GM23248 (cell line): Measurements from ENCODE around the gene GPR132. TPM values are rescaled to one million over a fixed set of nuclear protein-coding genes. Genes with fewer than 3 reads are reported as not detected.

Experiments used
- DNase-seq: peaks from one replicate; pipeline ENCODE4 v3.0.0-alpha.2; 2015
- H2AFZ ChIP-seq: fragments of 200-600 bp; sonication (generic); 2 replicates; pipeline ENCODE4 v1.6.1; 2016; ENCODE audit warnings: antibody characterized with exemption
- H3F3A ChIP-seq: fragments of 200-600 bp; sonication (generic); 2 replicates; pipeline ENCODE4 v1.6.1; 2016; ENCODE audit warnings: mild to moderate bottlenecking, antibody characterized with exemption, mixed run types; ENCODE audit not compliant: insufficient read depth
- H3K27ac ChIP-seq: fragments of 200-600 bp; sonication (generic); 2 replicates; pipeline ENCODE4 v1.5.1; 2016; ENCODE audit warnings: mild to moderate bottlenecking
- H3K27me3 ChIP-seq: fragments of 200-600 bp; sonication (generic); replicated peaks from 2 replicates; pipeline ENCODE4 v1.6.1; 2016; ENCODE audit warnings: mild to moderate bottlenecking; ENCODE audit not compliant: insufficient read depth
- H3K36me3 ChIP-seq: fragments of 200-600 bp; sonication (generic); 2 replicates; pipeline ENCODE4 v1.6.1; 2016; ENCODE audit warnings: low read depth, mild to moderate bottlenecking
- H3K4me1 ChIP-seq: fragments of 200-600 bp; sonication (generic); 2 replicates; pipeline ENCODE4 v1.6.1; 2016; ENCODE audit warnings: mild to moderate bottlenecking; ENCODE audit not compliant: insufficient read depth
- H3K4me2 ChIP-seq: fragments of 200-600 bp; sonication (generic); one replicate; pipeline ENCODE4 v1.6.1; 2016; ENCODE audit warnings: mild to moderate bottlenecking; ENCODE audit not compliant: unreplicated experiment
- H3K4me3 ChIP-seq: fragments of 200-600 bp; sonication (generic); 2 replicates; pipeline ENCODE4 v1.5.1; 2016; ENCODE audit warnings: mild to moderate bottlenecking
- H3K79me2 ChIP-seq: fragments of 200-600 bp; sonication (generic); 2 replicates; pipeline ENCODE4 v1.6.1; 2016; ENCODE audit warnings: mild to moderate bottlenecking; ENCODE audit not compliant: insufficient read depth
- H3K9ac ChIP-seq: fragments of 200-600 bp; sonication (generic); 2 replicates; pipeline ENCODE4 v1.6.1; 2016; ENCODE audit warnings: mild to moderate bottlenecking
- H3K9me2 ChIP-seq: fragments of 200-600 bp; sonication (generic); 2 replicates; pipeline ENCODE4 v1.6.1; 2016; ENCODE audit warnings: mixed run types, mild to moderate bottlenecking, moderate library complexity; ENCODE audit not compliant: insufficient read depth
- H3K9me3 ChIP-seq: fragments of 200-600 bp; sonication (generic); one replicate; pipeline ENCODE4 v1.6.1; 2017; ENCODE audit warnings: low read depth
- H4K20me1 ChIP-seq: fragments of 200-600 bp; sonication (generic); 2 replicates; pipeline ENCODE4 v1.6.0; 2016; ENCODE audit not compliant: insufficient read depth
- EZH2 ChIP-seq: fragments of 200-600 bp; sonication (generic); IDR thresholded peaks from 2 replicates; pipeline ENCODE4 v1.6.1; 2018; ENCODE audit warnings: antibody characterized with exemption, mild to moderate bottlenecking; ENCODE audit not compliant: insufficient read depth, poor library complexity, severe bottlenecking
- EZH2phosphoT487 ChIP-seq: fragments of 200-600 bp; sonication (generic); IDR thresholded peaks from 2 replicates; pipeline ENCODE4 v1.6.1; 2018; ENCODE audit warnings: antibody characterized with exemption, moderate library complexity, mild to moderate bottlenecking, low read depth; ENCODE audit not compliant: insufficient read depth
- WGBS, 2 experiments: methylation state at CpG; one replicate each; pipeline ENCODE4 v1.1.6; 2015 to 2017; ENCODE audit warnings: low lambda C conversion rate in 2 of 2, low coverage in 1 of 2; ENCODE audit errors: missing lambda C conversion rate in 2 of 2; 5-methylcytosine and 5-hydroxymethylcytosine counted together
- in situ Hi-C: fragments of 300-500 bp; cut with MboI; formaldehyde crosslinking; loops from 2 replicates; pipeline ENCODE4 v1.15.0; 2020
- polyA plus RNA-seq: library from polyadenylated mRNA; unstranded; fragments of >200 nt; fragmentation: Nextera tagmentation; extraction: Ambion mirVana; gene quantifications from 2 replicates; pipeline ENCODE4 v1.2.1, GENCODE V29; 2016
- total RNA-seq: library from RNA; depleted of rRNA; stranded (reverse); fragments of >200 nt; shearing (Covaris generic); gene quantifications from 2 replicates; pipeline ENCODE4 v1.2.3, GENCODE V29; 2014

The GPR132 gene
- total and polyA plus RNA-seq, 2 experiments from 2014 or later = not detected

DNA sequence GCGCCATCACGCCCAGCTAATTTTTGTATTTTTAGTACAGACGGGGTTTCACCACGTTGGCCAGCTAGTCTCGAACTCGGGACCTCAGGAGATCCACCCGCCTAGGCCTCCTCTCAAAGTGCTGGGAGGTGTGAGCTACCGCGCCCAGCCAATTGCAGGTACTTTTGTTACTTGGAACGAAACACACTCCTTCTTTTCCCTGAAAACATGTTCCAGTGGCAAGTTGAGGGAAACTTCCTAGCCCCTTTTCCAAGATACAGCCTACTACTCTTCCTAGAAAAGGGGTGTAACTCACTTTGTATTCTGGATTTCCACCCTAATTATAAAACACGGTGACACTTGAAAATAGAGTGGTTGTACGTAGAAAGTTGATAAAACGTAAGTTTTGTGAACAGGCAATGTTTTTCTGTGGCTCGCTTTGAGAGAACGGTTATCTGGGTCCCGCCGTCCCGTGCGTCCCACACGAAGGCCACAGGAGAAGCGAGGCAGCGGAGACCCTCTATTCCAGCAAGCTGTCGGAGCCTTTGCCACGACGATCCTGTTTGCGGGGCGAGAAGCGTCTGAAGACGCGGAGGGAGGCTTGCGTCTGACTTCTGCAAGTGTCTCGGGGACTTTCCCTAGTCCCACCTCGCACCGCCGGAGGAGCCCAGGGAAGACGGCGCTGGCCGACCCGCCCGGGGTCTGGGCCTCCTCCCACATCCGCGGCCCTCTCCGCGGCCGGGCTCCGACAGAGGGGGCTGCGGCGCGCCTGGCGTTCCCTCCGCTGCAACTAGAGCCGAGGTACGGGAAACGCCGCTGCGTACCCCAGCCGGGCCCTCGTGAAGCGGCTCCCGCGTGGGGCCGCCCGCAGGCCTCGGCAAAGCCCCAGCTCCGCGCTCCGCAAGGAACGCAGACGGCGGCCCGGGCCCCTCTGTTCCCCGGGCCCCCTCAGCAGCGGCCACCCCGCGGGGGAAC is 45.1 kb downstream of the GPR132 start:
- no peaks in the 10 kb centered on the region for H3K9me3 ChIP-seq
- H3K27me3 ChIP-seq = no peaks in the 10 kb centered on the region
- WGBS, 2 experiments = 3% methylated on average over 62 to 63 of the region's 75 CpGs
- in situ Hi-C loops = no loop called here
- peak overlapping the region; percentile 84 for H3K4me2 ChIP-seq
- peaks cover 39% of the 10 kb centered on the region for H3F3A ChIP-seq
- DNase-seq = peak; percentile 73
- peaks cover 69% of the 10 kb centered on the region for H3K79me2 ChIP-seq
- no peak for TF ChIP-seq EZH2phosphoT487
- TF ChIP-seq EZH2 = no peak
- peaks cover 35% of the 10 kb centered on the region for H3K4me1 ChIP-seq
- H4K20me1 ChIP-seq = no peaks in the 10 kb centered on the region
- peak overlapping the region; percentile 68 for H2AFZ ChIP-seq
- H3K9ac ChIP-seq = peak overlapping the region; percentile 87
- H3K27ac ChIP-seq = peak overlapping the region; percentile 62
- H3K4me3 ChIP-seq = peak overlapping the region; percentile 79
- no peaks in the 10 kb centered on the region for H3K36me3 ChIP-seq
- no peaks in the 10 kb centered on the region for H3K9me2 ChIP-seq

DNA sequence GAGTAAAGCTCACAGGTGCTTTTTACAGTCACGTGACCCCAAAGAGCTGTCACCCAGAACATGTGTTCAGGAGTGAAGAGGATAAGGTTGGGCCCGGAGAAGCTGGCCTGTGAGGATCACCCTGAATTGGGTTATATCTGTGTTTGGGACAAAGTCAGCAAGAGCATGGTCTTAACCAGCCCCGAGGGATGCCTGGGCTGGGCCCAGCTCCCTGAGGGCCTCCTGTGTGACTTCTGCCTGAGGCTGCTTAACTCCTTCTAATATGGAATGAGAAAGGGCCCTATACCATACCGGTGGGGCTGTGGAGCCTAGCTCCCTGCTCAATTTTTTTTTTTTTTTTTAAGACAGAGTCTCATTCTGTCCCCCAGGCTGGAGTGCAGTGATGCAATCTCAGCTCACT is 46.8 kb downstream of the GPR132 start:
- no peaks in the 10 kb centered on the region for H3K27me3 ChIP-seq
- no peaks in the 10 kb centered on the region for H3K9me2 ChIP-seq
- H3F3A ChIP-seq = peaks cover 25% of the 10 kb centered on the region
- in situ Hi-C loops = no loop called here
- H3K9me3 ChIP-seq = no peaks in the 10 kb centered on the region
- no peak overlapping the region for H3K27ac ChIP-seq
- H3K4me1 ChIP-seq = peaks cover 21% of the 10 kb centered on the region
- H3K79me2 ChIP-seq = peaks cover 87% of the 10 kb centered on the region
- no peak for TF ChIP-seq EZH2
- TF ChIP-seq EZH2phosphoT487 = no peak
- no peak overlapping the region for H3K4me2 ChIP-seq
- H3K9ac ChIP-seq = no peak overlapping the region; the same call in 1 of the 2 replicates
- DNase-seq = no peak
- no peak overlapping the region for H3K4me3 ChIP-seq
- WGBS, 2 experiments = 84 to 86% methylated on average over 4 of the region's 4 CpGs
- H3K36me3 ChIP-seq = no peaks in the 10 kb centered on the region
- no peaks in the 10 kb centered on the region for H4K20me1 ChIP-seq
- no peak overlapping the region for H2AFZ ChIP-seq

DNA sequence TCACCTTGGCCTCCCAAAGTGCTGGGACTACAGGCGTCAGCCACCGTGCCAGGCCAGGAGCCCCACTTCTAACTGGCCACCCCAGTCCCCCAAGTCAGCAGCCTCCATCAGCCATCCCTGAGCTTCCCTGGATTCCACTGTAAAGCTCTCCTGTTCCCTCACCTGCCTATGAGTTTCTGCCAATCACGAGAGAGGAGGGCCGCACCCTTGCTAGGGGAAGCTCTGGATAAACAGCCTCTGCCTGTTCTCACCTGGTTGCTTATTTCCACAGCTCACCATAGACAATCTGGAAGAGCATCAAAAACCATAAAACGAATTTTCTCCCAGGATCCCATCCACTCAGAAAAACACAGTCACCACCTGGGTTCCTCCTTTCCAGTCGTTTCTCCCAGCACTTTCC is 49.3 kb downstream of the GPR132 start:
- Histone ChIP-seq H3K79me2 (peaks cover 99% of the 10 kb centered on the region), H3K9ac (no peak overlapping the region), H3K27me3 (no peaks in the 10 kb centered on the region), H3K4me2 (no peak overlapping the region), H3F3A (peaks cover 7% of the 10 kb centered on the region; the same call in 1 of the 2 replicates), H3K9me2 (no peaks in the 10 kb centered on the region), H3K27ac (no peak overlapping the region), H3K9me3 (no peaks in the 10 kb centered on the region), H4K20me1 (no peaks in the 10 kb centered on the region), H3K36me3 (no peaks in the 10 kb centered on the region), H3K4me1 (peaks cover 7% of the 10 kb centered on the region; the same call in 1 of the 2 replicates), H2AFZ (no peak overlapping the region), H3K4me3 (no peak overlapping the region)
- no peak for DNase-seq
- TF ChIP-seq EZH2phosphoT487 (no peak), EZH2 (no peak)
- in situ Hi-C loops = no loop called here
- 76% methylated on average over 6 of the region's 6 CpGs for WGBS, 2 experiments

DNA sequence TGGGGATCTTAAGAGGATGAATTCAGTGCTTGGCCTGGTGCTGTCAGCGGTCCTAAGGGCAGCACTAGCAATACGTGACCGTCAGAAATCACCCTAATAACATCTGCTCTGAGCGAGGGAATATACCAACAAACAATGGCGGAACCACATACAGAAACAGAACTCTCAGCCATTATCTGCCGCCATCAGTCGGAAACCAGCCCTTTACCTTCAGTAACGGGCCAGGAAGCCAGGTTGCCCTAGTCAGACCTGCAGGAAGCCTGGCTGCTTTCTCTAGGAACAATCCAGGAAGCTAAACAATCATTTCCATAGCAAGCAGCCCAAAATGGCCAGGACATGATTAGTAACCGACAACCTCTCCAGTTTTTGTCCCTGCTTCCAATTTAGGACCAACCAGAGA is 50.0 kb downstream of the GPR132 start:
- Histone ChIP-seq H3K9ac (no peak overlapping the region), H3F3A (peaks cover 7% of the 10 kb centered on the region; the same call in 1 of the 2 replicates), H3K27me3 (no peaks in the 10 kb centered on the region), H3K36me3 (peaks cover 4% of the 10 kb centered on the region; the same call in 1 of the 2 replicates), H4K20me1 (no peaks in the 10 kb centered on the region), H3K9me3 (no peaks in the 10 kb centered on the region), H3K9me2 (no peaks in the 10 kb centered on the region), H3K79me2 (peaks cover 100% of the 10 kb centered on the region), H3K4me1 (peaks cover 7% of the 10 kb centered on the region; the same call in 1 of the 2 replicates), H2AFZ (no peak overlapping the region), H3K4me3 (no peak overlapping the region), H3K27ac (no peak overlapping the region), H3K4me2 (no peak overlapping the region)
- in situ Hi-C loops = no loop called here
- no peak for DNase-seq
- TF ChIP-seq EZH2phosphoT487 = no peak
- no peak for TF ChIP-seq EZH2
- 79 to 85% methylated on average over 9 of the region's 9 CpGs for WGBS, 2 experiments
